Measurements from ENCODE around the gene ARL3.

The ARL3 gene

GRCh38 chr10:102691285-102692066, 22.7 kb downstream of the ARL3 start:
- Histone ChIP-seq H3K36me3 (peaks cover 39% of the 10 kb centered on the region), H3K4me2 (no peak overlapping the region), H3K27me3 (no peaks in the 10 kb centered on the region), H3K4me3 (no peak overlapping the region), H3K9ac (no peak overlapping the region), H3K9me3 (no peaks in the 10 kb centered on the region), H3K27ac (no peak overlapping the region), H4K20me1 (no peaks in the 10 kb centered on the region), H3K4me1 (no peaks in the 10 kb centered on the region)
- no peak for TF ChIP-seq Cebpa-rat (IDR thresholded peaks at IDR 0.05)

GRCh38 chr10:102683736-102684135, 30.5 kb downstream of the ARL3 start:
- peaks cover 42% of the 10 kb centered on the region for H3K36me3 ChIP-seq
- H3K27ac ChIP-seq = no peak overlapping the region
- no peak for TF ChIP-seq Cebpa-rat (IDR thresholded peaks at IDR 0.05)
- no peaks in the 10 kb centered on the region for H4K20me1 ChIP-seq
- H3K27me3 ChIP-seq = no peaks in the 10 kb centered on the region
- no peaks in the 10 kb centered on the region for H3K9me3 ChIP-seq
- H3K4me3 ChIP-seq = no peak overlapping the region
- H3K4me1 ChIP-seq = peaks cover 10% of the 10 kb centered on the region
- H3K4me2 ChIP-seq = no peak overlapping the region
- H3K9ac ChIP-seq = no peak overlapping the region

- Histone ChIP-seq H3K9ac (no peak overlapping the region), H3K27ac (no peak overlapping the region), H3K4me2 (no peak overlapping the region), H3K36me3 (peaks cover 35% of the 10 kb centered on the region), H3K4me1 (peaks cover 17% of the 10 kb centered on the region), H3K4me3 (no peak overlapping the region), H4K20me1 (no peaks in the 10 kb centered on the region), H3K27me3 (no peaks in the 10 kb centered on the region), H3K9me3 (no peaks in the 10 kb centered on the region)
- no peak for TF ChIP-seq Cebpa-rat (IDR thresholded peaks at IDR 0.05)
Observed at GRCh38 chr10:102682981-102683380, 31.2 kb downstream of the ARL3 start.

GRCh38 chr10:102682416-102682815, 31.8 kb downstream of the ARL3 start:
- H3K9ac ChIP-seq = no peak overlapping the region

DNA sequence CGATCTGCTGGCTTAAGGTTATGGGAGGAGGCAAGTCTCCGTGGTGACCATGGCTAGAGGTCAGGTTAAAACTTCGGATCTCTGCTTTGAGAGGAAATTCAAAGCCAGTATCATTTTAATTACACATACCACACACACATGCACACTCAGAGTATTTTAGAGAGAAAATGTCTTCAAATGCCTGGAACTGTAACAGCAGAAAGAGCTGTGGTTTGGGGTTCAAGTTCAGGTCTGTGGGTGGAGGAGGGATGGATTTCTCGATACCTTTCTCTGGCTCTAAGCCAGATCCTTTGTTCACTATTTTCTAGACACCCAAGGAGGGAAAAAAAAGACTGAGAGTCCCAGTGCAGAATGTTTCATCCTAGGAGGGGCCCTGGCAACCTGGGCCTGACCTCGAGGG, 32.5 kb downstream of the ARL3 start:
- Histone ChIP-seq H3K27ac (no peak overlapping the region), H3K4me3 (no peak overlapping the region), H3K36me3 (peaks cover 34% of the 10 kb centered on the region), H4K20me1 (no peaks in the 10 kb centered on the region), H3K4me1 (peaks cover 30% of the 10 kb centered on the region), H3K27me3 (no peaks in the 10 kb centered on the region), H3K9ac (no peak overlapping the region), H3K4me2 (no peak overlapping the region), H3K9me3 (no peaks in the 10 kb centered on the region)
- no peak for TF ChIP-seq Cebpa-rat (IDR thresholded peaks at IDR 0.05)

More at GRCh38 chr10:102682416-102682815, 31.8 kb downstream of the ARL3 start:
- Histone ChIP-seq H3K4me2 (no peak overlapping the region), H3K36me3 (peaks cover 34% of the 10 kb centered on the region), H3K27me3 (no peaks in the 10 kb centered on the region), H3K4me3 (no peak overlapping the region), H3K9me3 (no peaks in the 10 kb centered on the region), H4K20me1 (no peaks in the 10 kb centered on the region), H3K4me1 (peaks cover 22% of the 10 kb centered on the region), H3K27ac (no peak overlapping the region)
- no peak for TF ChIP-seq Cebpa-rat (IDR thresholded peaks at IDR 0.05)

DNA sequence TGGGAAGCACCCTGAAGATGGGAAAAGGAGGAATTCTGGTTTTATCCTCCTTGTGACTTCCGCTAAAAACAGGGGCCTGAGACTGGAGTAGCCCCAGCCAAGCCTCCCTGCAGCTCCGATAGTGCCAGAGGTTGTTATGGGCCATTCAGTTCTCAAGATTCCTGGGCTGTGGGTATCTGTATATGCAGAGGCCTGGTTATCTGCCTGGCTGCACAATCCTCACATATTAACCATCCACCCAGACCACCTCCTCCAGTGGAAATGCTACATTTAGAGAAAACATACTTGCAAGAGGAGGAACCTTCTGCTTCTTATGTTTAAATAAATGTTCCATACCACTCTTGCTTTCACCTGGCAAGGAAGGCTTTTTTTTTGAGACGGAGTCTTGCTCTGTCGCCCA, 34.6 kb downstream of the ARL3 start:
- Histone ChIP-seq H3K27ac (no peak overlapping the region), H4K20me1 (no peaks in the 10 kb centered on the region), H3K4me1 (peaks cover 49% of the 10 kb centered on the region), H3K9ac (no peak overlapping the region), H3K4me2 (peak overlapping the region; percentile 35; the same call in 1 of the 2 replicates), H3K4me3 (no peak overlapping the region), H3K9me3 (no peaks in the 10 kb centered on the region), H3K27me3 (no peaks in the 10 kb centered on the region), H3K36me3 (peaks cover 21% of the 10 kb centered on the region; the same call in 1 of the 2 replicates)
- TF ChIP-seq Cebpa-rat (IDR thresholded peaks at IDR 0.05) = no peak

- H3K36me3 ChIP-seq = peaks cover 21% of the 10 kb centered on the region; the same call in 1 of the 2 replicates
- no peak for TF ChIP-seq Cebpa-rat (IDR thresholded peaks at IDR 0.05)
- H3K9me3 ChIP-seq = no peaks in the 10 kb centered on the region
- H3K27me3 ChIP-seq = no peaks in the 10 kb centered on the region
- H3K4me3 ChIP-seq = no peak overlapping the region
- peak overlapping the region; percentile 14; the same call in 1 of the 2 replicates for H3K27ac ChIP-seq
- peak overlapping the region; percentile 35 for H3K4me2 ChIP-seq
- peaks cover 54% of the 10 kb centered on the region for H3K4me1 ChIP-seq
- H3K9ac ChIP-seq = no peak overlapping the region
- H4K20me1 ChIP-seq = no peaks in the 10 kb centered on the region
Observed at GRCh38 chr10:102678842-102679289, 35.3 kb downstream of the ARL3 start.

DNA sequence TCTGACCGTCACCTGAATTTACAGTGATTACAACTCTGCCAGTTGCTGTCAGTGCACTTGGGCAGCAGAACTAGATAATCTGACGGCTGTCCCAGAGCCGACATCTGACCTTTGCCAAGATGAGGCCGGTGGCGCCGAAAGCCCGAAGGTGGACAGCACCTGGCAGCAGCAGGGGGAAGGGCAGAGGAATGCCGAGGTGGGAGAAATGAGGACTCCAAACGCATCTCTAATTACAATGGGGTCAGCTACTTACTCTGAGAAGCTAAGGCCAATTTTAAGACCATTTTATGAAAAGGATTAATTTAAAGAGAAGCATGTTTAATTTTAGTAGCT, 36.2 kb downstream of the ARL3 start:
- no peak overlapping the region for H3K27ac ChIP-seq

DNA sequence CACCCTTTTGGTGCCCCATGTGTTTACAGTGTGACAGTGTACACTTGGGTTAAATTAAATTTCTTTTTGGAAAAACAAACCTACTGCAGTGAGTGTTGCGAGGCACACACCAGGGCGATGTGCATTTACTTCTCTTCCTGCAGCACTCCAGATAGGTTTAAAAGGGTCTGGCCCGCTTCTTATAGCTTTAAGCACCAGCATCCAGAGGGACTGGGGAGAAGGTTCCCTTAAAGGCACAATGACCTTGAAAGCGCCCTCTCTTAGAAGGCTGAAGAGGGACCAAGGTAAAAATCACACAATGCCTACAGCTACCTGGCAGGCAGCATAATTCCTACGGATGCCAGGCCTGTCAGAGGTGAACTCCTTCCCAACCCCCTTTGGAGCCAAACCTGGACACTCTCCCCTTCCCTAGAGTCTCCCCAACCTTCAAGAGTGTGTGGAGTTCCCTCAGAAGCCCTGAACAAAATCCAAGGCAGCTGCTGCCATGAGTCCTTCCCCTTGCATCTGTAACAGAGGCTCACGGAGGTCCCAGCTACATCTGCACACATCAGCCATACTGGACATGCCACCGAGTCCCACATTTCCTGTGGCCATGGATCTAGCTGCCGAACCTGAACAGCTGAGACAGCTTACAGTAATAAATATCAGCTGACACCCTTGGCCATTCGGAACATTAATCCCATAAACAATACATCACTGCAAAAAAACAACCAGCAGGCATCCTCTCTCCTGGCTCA, 36.7 kb downstream of the ARL3 start:
- Histone ChIP-seq H3K4me1 (peaks cover 67% of the 10 kb centered on the region), H3K9ac (peak overlapping the region; percentile 54; the same call in 1 of the 2 replicates), H3K4me3 (no peak overlapping the region), H3K4me2 (peak overlapping the region; percentile 94), H3K9me3 (no peaks in the 10 kb centered on the region), H3K27me3 (no peaks in the 10 kb centered on the region), H3K36me3 (peaks cover 21% of the 10 kb centered on the region; the same call in 1 of the 2 replicates), H4K20me1 (no peaks in the 10 kb centered on the region), H3K27ac (peak overlapping the region; percentile 49)
- TF ChIP-seq Cebpa-rat (IDR thresholded peaks at IDR 0.05) = no peak

More for the DNA sequence above, 36.2 kb downstream of the ARL3 start:
- Histone ChIP-seq H3K4me2 (no peak overlapping the region), H3K9ac (no peak overlapping the region), H3K4me3 (no peak overlapping the region), H3K27me3 (no peaks in the 10 kb centered on the region), H4K20me1 (no peaks in the 10 kb centered on the region), H3K9me3 (no peaks in the 10 kb centered on the region), H3K4me1 (peaks cover 62% of the 10 kb centered on the region), H3K36me3 (peaks cover 21% of the 10 kb centered on the region; the same call in 1 of the 2 replicates)
- TF ChIP-seq Cebpa-rat (IDR thresholded peaks at IDR 0.05) = no peak

Data from BLaER1 (cell line).